SK-N-SH (cell line): ENCODE measurements around the gene HYAL3. TPM values are rescaled to one million over a fixed set of nuclear protein-coding genes. Genes with fewer than 3 reads are reported as not detected.

Experiments
- CTCF ChIA-PET: fragments of 300-600, 350-600 bp; formaldehyde crosslinking; extraction: SDS; loops from one replicate; lab custom pipeline; 2021; lab: Yijun Ruan, JAX
- POLR2A ChIA-PET: fragments of 350-600 bp; sonication (Branson Sonifier 250); formaldehyde crosslinking; extraction: SDS; loops from one replicate; lab custom pipeline; 2020; ENCODE audit warnings: antibody characterized with exemption, inconsistent platforms; lab: Yijun Ruan, JAX
- DNase-seq: peaks from one replicate; pipeline ENCODE4 v3.0.0; 2012
- H2AFZ ChIP-seq: fragments of 200-600 bp; sonication (generic); 2 replicates; pipeline ENCODE4 v1.8.1; 2016; ENCODE audit warnings: antibody characterized with exemption, mild to moderate bottlenecking, low read depth
- H3F3A ChIP-seq: fragments of 200-600 bp; sonication (generic); replicated peaks from 2 replicates; pipeline ENCODE3; 2016; ENCODE audit warnings: antibody characterized with exemption, mild to moderate bottlenecking; ENCODE audit not compliant: insufficient read depth
- H3K27ac ChIP-seq, 2 experiments: fragments of 200-500 bp in 1 of 2; fragments of 200-600 bp in 1 of 2; sonication (Bioruptor generic) in 1 of 2; sonication (generic), shearing (Covaris generic) in 1 of 2; 2 replicates each; pipeline versions ENCODE4 v1.5.1 to v1.6.1; 2014 to 2016; ENCODE audit warnings: low read depth in 2 of 2, inconsistent platforms in 1 of 2, low read length in 1 of 2, mild to moderate bottlenecking in 1 of 2, mixed read lengths in 1 of 2
- H3K27me3 ChIP-seq: fragments of 200-600 bp; sonication (generic), shearing (Covaris generic); 2 replicates; pipeline ENCODE4 v1.6.1; 2016; ENCODE audit warnings: mixed run types; ENCODE audit not compliant: insufficient read depth
- H3K36me3 ChIP-seq, 2 experiments: fragments of 200-500 bp in 1 of 2; fragments of 200-600 bp in 1 of 2; sonication (Bioruptor generic) in 1 of 2; sonication (generic) in 1 of 2; replicated peaks in 1 of 2; 2 replicates each; pipeline versions ENCODE3 to v1.5.1; 2014 to 2016; ENCODE audit warnings: low read length in 1 of 2, mild to moderate bottlenecking in 1 of 2; ENCODE audit not compliant: insufficient read depth in 2 of 2, control insufficient read depth in 1 of 2
- H3K4me1 ChIP-seq, 2 experiments: fragments of 200-500 bp in 1 of 2; fragments of 200-600 bp in 1 of 2; sonication (Bioruptor generic) in 1 of 2; sonication (generic), shearing (Covaris generic) in 1 of 2; 2 replicates each; pipeline versions ENCODE4 v1.5.1 to v1.6.1; 2014 to 2016; ENCODE audit warnings: low read depth in 1 of 2, low read length in 1 of 2, mixed run types in 1 of 2; ENCODE audit not compliant: insufficient read depth in 2 of 2, control insufficient read depth in 1 of 2
- H3K4me2 ChIP-seq: fragments of 200-600 bp; sonication (generic), shearing (Covaris generic); 2 replicates; pipeline ENCODE4 v1.6.1; 2017; ENCODE audit warnings: mixed run types
- H3K4me3 ChIP-seq, 2 experiments: fragments of 200-500 bp in 1 of 2; fragments of 200-600 bp in 1 of 2; sonication (Bioruptor generic) in 1 of 2; sonication (generic), shearing (Covaris generic) in 1 of 2; 2 replicates each; pipeline versions ENCODE4 v1.5.1 to v1.8.1; 2014 to 2016; ENCODE audit warnings: low read depth in 2 of 2, inconsistent platforms in 1 of 2, low read length in 1 of 2, mild to moderate bottlenecking in 1 of 2, mixed read lengths in 1 of 2, moderate library complexity in 1 of 2
- H3K79me2 ChIP-seq: fragments of 200-600 bp; sonication (generic); 2 replicates; pipeline ENCODE4 v1.8.1; 2017; ENCODE audit warnings: mild to moderate bottlenecking; ENCODE audit not compliant: insufficient read depth
- H3K9ac ChIP-seq: fragments of 200-600 bp; sonication (generic); 2 replicates; pipeline ENCODE4 v1.6.1; 2017; ENCODE audit warnings: mixed run types
- H3K9me2 ChIP-seq: fragments of 200-600 bp; sonication (generic); 2 replicates; pipeline ENCODE4 v1.6.1; 2017; ENCODE audit warnings: mixed run types
- H3K9me3 ChIP-seq: fragments of 200-600 bp; sonication (generic); 2 replicates; pipeline ENCODE4 v1.6.1; 2017; ENCODE audit warnings: mixed run types, mild to moderate bottlenecking, moderate library complexity
- H4K20me1 ChIP-seq: fragments of 200-600 bp; sonication (generic); 2 replicates; pipeline ENCODE4 v1.6.1; 2017; ENCODE audit warnings: mild to moderate bottlenecking, mixed run types; ENCODE audit not compliant: insufficient read depth
- ELF1 ChIP-seq: IDR thresholded peaks from 2 replicates; pipeline ENCODE4 v1.4.0; 2012
- GABPA ChIP-seq: IDR thresholded peaks from 2 replicates; pipeline ENCODE4 v1.4.0; 2012; ENCODE audit warnings: low read depth, mild to moderate bottlenecking
- GATA2 ChIP-seq: sonication (generic); formaldehyde crosslinking; IDR thresholded peaks from 2 replicates; pipeline ENCODE4 v1.5.0; 2020; ENCODE audit warnings: mild to moderate bottlenecking, missing genetic modification reagents
- MXI1 ChIP-seq: IDR thresholded peaks from 2 replicates; pipeline ENCODE4 v1.6.1; 2012; ENCODE audit warnings: mild to moderate bottlenecking, low read depth, low read length, improper control_type of control experiment
- NFIC ChIP-seq: IDR thresholded peaks from 2 replicates; pipeline ENCODE4 v1.4.0; 2012; ENCODE audit warnings: borderline replicate concordance
- NRF1 ChIP-seq: IDR thresholded peaks from 2 replicates; pipeline ENCODE4 v1.6.1; 2012; ENCODE audit warnings: low read depth, mild to moderate bottlenecking, low read length
- RAD21 ChIP-seq: IDR thresholded peaks from 2 replicates; pipeline ENCODE4 v1.6.1; 2012; ENCODE audit warnings: mild to moderate bottlenecking, low read length
- RXRA ChIP-seq: IDR thresholded peaks from 2 replicates; pipeline ENCODE4 v1.4.0; 2012; ENCODE audit warnings: low read depth, mild to moderate bottlenecking, borderline replicate concordance
- SMC3 ChIP-seq: IDR thresholded peaks from 2 replicates; pipeline ENCODE4 v1.6.1; 2012; ENCODE audit warnings: low read depth, low read length, improper control_type of control experiment
- TAF1 ChIP-seq: IDR thresholded peaks from 2 replicates; pipeline ENCODE4 v1.6.1; 2012; ENCODE audit warnings: low read depth, mild to moderate bottlenecking, low read length, moderate library complexity, borderline replicate concordance
- TEAD4 ChIP-seq: IDR thresholded peaks from 2 replicates; pipeline ENCODE4 v1.4.0; 2012; ENCODE audit warnings: mild to moderate bottlenecking, borderline replicate concordance; ENCODE audit not compliant: insufficient read depth
- WGBS: methylation state at CpG from one replicate; pipeline ENCODE4 v1.1.6; 2017; ENCODE audit warnings: low lambda C conversion rate; 5-methylcytosine and 5-hydroxymethylcytosine counted together
- polyA plus RNA-seq, 3 experiments: library from polyadenylated mRNA; depleted of rRNA; stranded (reverse); fragments of >200 nt; gene quantifications; 2 replicates each; pipeline ENCODE4 v1.2.3, GENCODE V29; 2012
- TF ChIP-seq, protein P1 (sequence below): fragments of 200-600 bp; sonication (generic); IDR thresholded peaks from 2 replicates; pipeline ENCODE4 v1.6.1; 2017; ENCODE audit warnings: antibody characterized with exemption, mild to moderate bottlenecking, moderate library complexity
- TF ChIP-seq, protein P2 (sequence below): IDR thresholded peaks from 2 replicates; pipeline ENCODE4 v1.4.0; 2012; ENCODE audit warnings: low read depth, borderline replicate concordance
- TF ChIP-seq, protein P3 (sequence below): fragments of 150-350 bp; IDR thresholded peaks from 2 replicates; pipeline ENCODE4 v1.6.1; 2017; ENCODE audit warnings: antibody characterized with exemption, low read length, low read depth, borderline replicate concordance
- TF ChIP-seq, protein P4 (sequence below): IDR thresholded peaks from 2 replicates; pipeline ENCODE4 v1.4.0; 2012; ENCODE audit warnings: low read depth, borderline replicate concordance

The HYAL3 gene
- polyA plus RNA-seq, 1 of the 3 experiments (the other 2 are of a cell fraction): 7.8 TPM

DNA sequence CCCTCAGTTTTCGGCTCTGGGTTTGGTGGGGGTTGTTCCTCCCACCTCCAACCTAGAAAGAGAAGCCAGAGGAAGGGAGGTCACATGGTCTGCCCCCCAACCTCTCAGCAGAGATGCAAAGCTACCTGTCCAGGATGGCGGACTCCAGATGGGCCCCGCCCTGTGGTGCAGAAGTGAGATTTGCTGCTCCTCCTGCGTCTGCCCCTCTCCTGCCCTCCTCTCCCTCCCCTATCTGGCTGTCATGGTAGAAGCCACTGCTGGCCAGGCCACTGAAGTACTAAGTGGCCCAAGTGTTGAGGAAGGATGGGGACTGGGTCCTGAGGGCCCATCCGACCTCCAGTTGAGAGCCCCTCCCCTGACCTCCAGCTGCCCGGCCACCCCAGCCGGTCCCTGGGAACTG is 32.4 kb downstream of the HYAL3 start:
- Histone ChIP-seq H3K4me2 (peak overlapping the region; percentile 56), H3K9ac (peak overlapping the region; percentile 49), H4K20me1 (no peaks in the 10 kb centered on the region), H3K27me3 (no peaks in the 10 kb centered on the region), H2AFZ (no peak overlapping the region), H3K9me2 (no peaks in the 10 kb centered on the region), H3K4me3 (peak overlapping the region; percentile 40 to 53; a peak in 3 of 4 replicates), H3K9me3 (no peaks in the 10 kb centered on the region), H3K79me2 (0 out of 2 replicates have a peak, but pooled peaks cover 3% of the 10 kb centered on the region), H3F3A (peaks cover 30% of the 10 kb centered on the region), H3K27ac (no peak overlapping the region)
- ChIA-PET POLR2A (interaction anchor here (0.8 kb wide), 1 partner anchor 29 kb away, joined by 3 read pairs; no protein-coding TSS in a partner anchor), CTCF (interaction anchor here (0.8 to 6.6 kb wide), 12 partner anchors 8 to 78 kb away, joined by 3 to 49 read pairs (median 5); partner anchors contain the start of gene GNAT1)
- 73% methylated on average over 5 of the region's 7 CpGs for WGBS
- TF ChIP-seq GABPA (no peak), RXRA (no peak), NFIC (no peak), MXI1 (no peak), GATA2 (CRISPR knock-in tag) (no peak), RAD21 (no peak), TAF1 (no peak), NRF1 (no peak), ELF1 (no peak), TEAD4 (no peak), SMC3 (no peak)
- TF ChIP-seq, protein P1, sequence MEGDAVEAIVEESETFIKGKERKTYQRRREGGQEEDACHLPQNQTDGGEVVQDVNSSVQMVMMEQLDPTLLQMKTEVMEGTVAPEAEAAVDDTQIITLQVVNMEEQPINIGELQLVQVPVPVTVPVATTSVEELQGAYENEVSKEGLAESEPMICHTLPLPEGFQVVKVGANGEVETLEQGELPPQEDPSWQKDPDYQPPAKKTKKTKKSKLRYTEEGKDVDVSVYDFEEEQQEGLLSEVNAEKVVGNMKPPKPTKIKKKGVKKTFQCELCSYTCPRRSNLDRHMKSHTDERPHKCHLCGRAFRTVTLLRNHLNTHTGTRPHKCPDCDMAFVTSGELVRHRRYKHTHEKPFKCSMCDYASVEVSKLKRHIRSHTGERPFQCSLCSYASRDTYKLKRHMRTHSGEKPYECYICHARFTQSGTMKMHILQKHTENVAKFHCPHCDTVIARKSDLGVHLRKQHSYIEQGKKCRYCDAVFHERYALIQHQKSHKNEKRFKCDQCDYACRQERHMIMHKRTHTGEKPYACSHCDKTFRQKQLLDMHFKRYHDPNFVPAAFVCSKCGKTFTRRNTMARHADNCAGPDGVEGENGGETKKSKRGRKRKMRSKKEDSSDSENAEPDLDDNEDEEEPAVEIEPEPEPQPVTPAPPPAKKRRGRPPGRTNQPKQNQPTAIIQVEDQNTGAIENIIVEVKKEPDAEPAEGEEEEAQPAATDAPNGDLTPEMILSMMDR: no peak
- TF ChIP-seq, protein P2, sequence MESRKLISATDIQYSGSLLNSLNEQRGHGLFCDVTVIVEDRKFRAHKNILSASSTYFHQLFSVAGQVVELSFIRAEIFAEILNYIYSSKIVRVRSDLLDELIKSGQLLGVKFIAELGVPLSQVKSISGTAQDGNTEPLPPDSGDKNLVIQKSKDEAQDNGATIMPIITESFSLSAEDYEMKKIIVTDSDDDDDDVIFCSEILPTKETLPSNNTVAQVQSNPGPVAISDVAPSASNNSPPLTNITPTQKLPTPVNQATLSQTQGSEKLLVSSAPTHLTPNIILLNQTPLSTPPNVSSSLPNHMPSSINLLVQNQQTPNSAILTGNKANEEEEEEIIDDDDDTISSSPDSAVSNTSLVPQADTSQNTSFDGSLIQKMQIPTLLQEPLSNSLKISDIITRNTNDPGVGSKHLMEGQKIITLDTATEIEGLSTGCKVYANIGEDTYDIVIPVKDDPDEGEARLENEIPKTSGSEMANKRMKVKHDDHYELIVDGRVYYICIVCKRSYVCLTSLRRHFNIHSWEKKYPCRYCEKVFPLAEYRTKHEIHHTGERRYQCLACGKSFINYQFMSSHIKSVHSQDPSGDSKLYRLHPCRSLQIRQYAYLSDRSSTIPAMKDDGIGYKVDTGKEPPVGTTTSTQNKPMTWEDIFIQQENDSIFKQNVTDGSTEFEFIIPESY: no peak
- TF ChIP-seq, protein P3, sequence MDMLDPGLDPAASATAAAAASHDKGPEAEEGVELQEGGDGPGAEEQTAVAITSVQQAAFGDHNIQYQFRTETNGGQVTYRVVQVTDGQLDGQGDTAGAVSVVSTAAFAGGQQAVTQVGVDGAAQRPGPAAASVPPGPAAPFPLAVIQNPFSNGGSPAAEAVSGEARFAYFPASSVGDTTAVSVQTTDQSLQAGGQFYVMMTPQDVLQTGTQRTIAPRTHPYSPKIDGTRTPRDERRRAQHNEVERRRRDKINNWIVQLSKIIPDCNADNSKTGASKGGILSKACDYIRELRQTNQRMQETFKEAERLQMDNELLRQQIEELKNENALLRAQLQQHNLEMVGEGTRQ: no peak
- TF ChIP-seq, protein P4, sequence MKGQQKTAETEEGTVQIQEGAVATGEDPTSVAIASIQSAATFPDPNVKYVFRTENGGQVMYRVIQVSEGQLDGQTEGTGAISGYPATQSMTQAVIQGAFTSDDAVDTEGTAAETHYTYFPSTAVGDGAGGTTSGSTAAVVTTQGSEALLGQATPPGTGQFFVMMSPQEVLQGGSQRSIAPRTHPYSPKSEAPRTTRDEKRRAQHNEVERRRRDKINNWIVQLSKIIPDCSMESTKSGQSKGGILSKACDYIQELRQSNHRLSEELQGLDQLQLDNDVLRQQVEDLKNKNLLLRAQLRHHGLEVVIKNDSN: no peak
- TF ChIP-seq, all 33 proteins: peak for 0
- no peak for DNase-seq
- H3K36me3 ChIP-seq: no peaks in the 10 kb centered on the region
- H3K4me1 ChIP-seq: peaks cover 27 to 31% of the 10 kb centered on the region in 2 experiments; a peak in 3 of 4 replicates
